ENCODE data around the gene MYL4.
A peak's percentile ranks its signal among the peaks of the same experiment; 100 is the strongest.
"Not testable (repeated sequence)": the region's sequence is repeated elsewhere in the genome, so short reads cannot be mapped to it uniquely, and the experiment has no call there.

Gene MYL4

GRCh38 chr17:47243737-47244598 lies 34.8 kb downstream of the MYL4 start:
- no peak for DNase-seq (ENCODE audit: low spot score)

- DNase-seq (ENCODE audit: low spot score), result no peak
These were observed 35.5 kb downstream of the MYL4 start for GRCh38 chr17:47244697-47245096.

- no peak for DNase-seq (ENCODE audit: low spot score)
These were observed 37.0 kb downstream of the MYL4 start for GRCh38 chr17:47246120-47246519.

GRCh38 chr17:47250855-47251254 lies 41.7 kb downstream of the MYL4 start:
- DNase-seq (ENCODE audit: low spot score), result no peak

- no peak for DNase-seq (ENCODE audit: low spot score)
These were observed 42.3 kb downstream of the MYL4 start for GRCh38 chr17:47251421-47251940.

- DNase-seq (ENCODE audit: low spot score), result peak; percentile 67
These were observed 43.1 kb downstream of the MYL4 start for GRCh38 chr17:47252209-47252608.

GRCh38 chr17:47252766-47253512 lies 43.8 kb downstream of the MYL4 start:
- no peak for DNase-seq (ENCODE audit: low spot score)

GRCh38 chr17:47253541-47254402 lies 44.6 kb downstream of the MYL4 start, which contains the start of gene ITGB3:
ITGB3 (plus strand) TSS chr17:47253827; CDS start chr17:47253862, 35 bp downstream.
- peak; percentile 86 for DNase-seq (ENCODE audit: low spot score)

GRCh38 chr17:47254403-47254943 lies 45.3 kb downstream of the MYL4 start:
- DNase-seq (ENCODE audit: low spot score), result no peak

- DNase-seq (ENCODE audit: low spot score), result no peak
These were observed 48.6 kb downstream of the MYL4 start for GRCh38 chr17:47257651-47258339.

- no peak for DNase-seq (ENCODE audit: low spot score)
These were observed 53.4 kb downstream of the MYL4 start for GRCh38 chr17:47262586-47262985.

GRCh38 chr17:47264166-47264565 lies 55.0 kb downstream of the MYL4 start:
- no peak for DNase-seq (ENCODE audit: low spot score)

GRCh38 chr17:47265983-47266541 lies 56.9 kb downstream of the MYL4 start:
- no peak for DNase-seq (ENCODE audit: low spot score)

- DNase-seq (ENCODE audit: low spot score), result no peak
These were observed 57.6 kb downstream of the MYL4 start for GRCh38 chr17:47266782-47267181.

GRCh38 chr17:47267354-47267828 lies 58.2 kb downstream of the MYL4 start:
- DNase-seq (ENCODE audit: low spot score), result no peak

- not testable (repeated sequence) for DNase-seq (ENCODE audit: low spot score)
These were observed 59.8 kb downstream of the MYL4 start for GRCh38 chr17:47268964-47269363.

- DNase-seq (ENCODE audit: low spot score), result not testable (repeated sequence)
These were observed 60.6 kb downstream of the MYL4 start for GRCh38 chr17:47269561-47270280.

- DNase-seq (ENCODE audit: low spot score), result no peak
These were observed 62.0 kb downstream of the MYL4 start for GRCh38 chr17:47270946-47271705.

- no peak for DNase-seq (ENCODE audit: low spot score)
These were observed 63.3 kb downstream of the MYL4 start for GRCh38 chr17:47272491-47272890.

Measured in HuH-7 (cell line).